ENCODE results near the gene FLT1. TPM values are rescaled to one million over a fixed set of nuclear protein-coding genes. Genes with fewer than 3 reads are reported as not detected.
A peak's percentile ranks its signal among the peaks of the same experiment; 100 is the strongest.

FLT1 gene
- total RNA-seq = under 0.01 TPM in 1 of 2 replicates, not detected in the other

- peak within 1 kb of the TSS; percentile 6 for H3K4me3 ChIP-seq (ENCODE audit: low read depth, low read length)
- H3K27me3 ChIP-seq (ENCODE audit: control insufficient read depth, insufficient read depth, low read length) = peaks cover 41% of the 10 kb centered on the region
- H3K36me3 ChIP-seq (ENCODE audit: control insufficient read depth, insufficient read depth, low read length) = no peaks in the 10 kb centered on the region
- no peak for DNase-seq (ENCODE audit: low read depth)
- FAIRE-seq = no peak
- TF ChIP-seq, protein P1, sequence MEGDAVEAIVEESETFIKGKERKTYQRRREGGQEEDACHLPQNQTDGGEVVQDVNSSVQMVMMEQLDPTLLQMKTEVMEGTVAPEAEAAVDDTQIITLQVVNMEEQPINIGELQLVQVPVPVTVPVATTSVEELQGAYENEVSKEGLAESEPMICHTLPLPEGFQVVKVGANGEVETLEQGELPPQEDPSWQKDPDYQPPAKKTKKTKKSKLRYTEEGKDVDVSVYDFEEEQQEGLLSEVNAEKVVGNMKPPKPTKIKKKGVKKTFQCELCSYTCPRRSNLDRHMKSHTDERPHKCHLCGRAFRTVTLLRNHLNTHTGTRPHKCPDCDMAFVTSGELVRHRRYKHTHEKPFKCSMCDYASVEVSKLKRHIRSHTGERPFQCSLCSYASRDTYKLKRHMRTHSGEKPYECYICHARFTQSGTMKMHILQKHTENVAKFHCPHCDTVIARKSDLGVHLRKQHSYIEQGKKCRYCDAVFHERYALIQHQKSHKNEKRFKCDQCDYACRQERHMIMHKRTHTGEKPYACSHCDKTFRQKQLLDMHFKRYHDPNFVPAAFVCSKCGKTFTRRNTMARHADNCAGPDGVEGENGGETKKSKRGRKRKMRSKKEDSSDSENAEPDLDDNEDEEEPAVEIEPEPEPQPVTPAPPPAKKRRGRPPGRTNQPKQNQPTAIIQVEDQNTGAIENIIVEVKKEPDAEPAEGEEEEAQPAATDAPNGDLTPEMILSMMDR (IDR thresholded peaks at IDR 0.05; ENCODE audit: insufficient read depth, low read length, severe bottlenecking) = no peak
Measured at GRCh38 chr13:28494778-28495537, at the start of gene FLT1. Gene FLT1, minus strand, starts transcription at chr13:28495128. Its CDS starts 285 bp downstream, at chr13:28494843.

DNA sequence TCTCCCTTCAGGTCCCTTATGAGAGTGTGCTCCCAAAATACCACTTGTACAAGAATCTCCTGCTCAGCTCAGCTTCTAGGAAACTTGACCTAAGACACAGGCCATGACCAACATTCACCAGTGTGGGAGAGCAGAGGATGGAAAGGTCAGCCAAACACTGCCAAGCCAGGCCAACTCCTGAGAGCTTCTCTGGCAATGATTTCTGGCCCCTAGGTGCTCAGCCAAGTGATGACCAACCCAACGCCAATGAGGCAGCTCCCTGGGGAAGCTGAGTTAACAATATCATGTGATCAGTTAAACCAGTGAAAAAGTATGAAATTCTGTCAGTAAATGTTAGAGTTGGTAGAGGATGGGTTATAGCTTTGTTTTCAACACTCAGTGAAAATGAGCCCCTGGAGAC, 49.1 kb upstream of the FLT1 start:
- TF ChIP-seq, protein P1 (IDR thresholded peaks at IDR 0.05; ENCODE audit: insufficient read depth, low read length, severe bottlenecking) = no peak
- H3K36me3 ChIP-seq (ENCODE audit: control insufficient read depth, insufficient read depth, low read length) = no peaks in the 10 kb centered on the region
- H3K4me3 ChIP-seq (ENCODE audit: low read depth, low read length) = no peak overlapping the region
- no peak for FAIRE-seq
- H3K27me3 ChIP-seq (ENCODE audit: control insufficient read depth, insufficient read depth, low read length) = no peaks in the 10 kb centered on the region
- no peak for DNase-seq (ENCODE audit: low read depth)

GRCh38 chr13:28542804-28543203, 47.9 kb upstream of the FLT1 start:
- Histone ChIP-seq H3K27me3 (ENCODE audit: control insufficient read depth, insufficient read depth, low read length) (no peaks in the 10 kb centered on the region), H3K4me3 (ENCODE audit: low read depth, low read length) (no peak overlapping the region), H3K36me3 (ENCODE audit: control insufficient read depth, insufficient read depth, low read length) (no peaks in the 10 kb centered on the region)
- DNase-seq (ENCODE audit: low read depth) = no peak
- no peak for FAIRE-seq
- TF ChIP-seq, protein P1 (IDR thresholded peaks at IDR 0.05; ENCODE audit: insufficient read depth, low read length, severe bottlenecking) = no peak

- no peaks in the 10 kb centered on the region for H3K36me3 ChIP-seq (ENCODE audit: control insufficient read depth, insufficient read depth, low read length)
- TF ChIP-seq, protein P1 (IDR thresholded peaks at IDR 0.05; ENCODE audit: insufficient read depth, low read length, severe bottlenecking) = no peak
- H3K27me3 ChIP-seq (ENCODE audit: control insufficient read depth, insufficient read depth, low read length) = no peaks in the 10 kb centered on the region
- DNase-seq (ENCODE audit: low read depth) (no peak), FAIRE-seq (no peak)
- no peak overlapping the region for H3K4me3 ChIP-seq (ENCODE audit: low read depth, low read length)
Measured at GRCh38 chr13:28541966-28542365, 47.0 kb upstream of the FLT1 start.

DNA sequence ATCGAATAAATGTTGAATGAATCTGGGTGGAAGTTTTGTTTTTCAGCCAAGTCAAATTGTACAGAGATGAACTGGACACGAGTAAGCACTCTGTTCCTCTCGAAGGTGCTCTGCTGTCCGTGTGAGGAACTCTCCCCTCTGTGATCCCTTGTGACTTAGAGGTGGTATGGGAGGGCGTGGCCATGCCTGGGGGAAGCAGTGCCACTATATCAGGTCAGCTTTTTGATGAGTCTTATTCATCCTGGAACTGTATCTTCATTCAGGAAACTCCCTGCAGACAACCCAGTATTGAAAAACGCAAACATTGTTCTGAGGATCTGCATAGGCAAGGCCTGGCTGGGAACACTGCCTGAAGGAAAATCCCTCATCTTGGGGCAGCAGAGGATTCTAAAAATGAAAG, 45.7 kb upstream of the FLT1 start:
- TF ChIP-seq, protein P1 (IDR thresholded peaks at IDR 0.05; ENCODE audit: insufficient read depth, low read length, severe bottlenecking) = no peak
- FAIRE-seq = no peak
- Histone ChIP-seq H3K36me3 (ENCODE audit: control insufficient read depth, insufficient read depth, low read length) (no peaks in the 10 kb centered on the region), H3K4me3 (ENCODE audit: low read depth, low read length) (no peak overlapping the region), H3K27me3 (ENCODE audit: control insufficient read depth, insufficient read depth, low read length) (no peaks in the 10 kb centered on the region)
- peak; percentile 40 for DNase-seq (ENCODE audit: low read depth)

All from bronchial epithelial cell (primary cell).